SH-SY5Y (cell line): ENCODE results near the gene GFER.

Source experiments
- GATA2 ChIP-seq: IDR thresholded peaks from 2 replicates; pipeline ENCODE4 v1.6.1; 2011; ENCODE audit warnings: mild to moderate bottlenecking, low read depth, low read length
- GATA3 ChIP-seq: IDR thresholded peaks from 2 replicates; pipeline ENCODE4 v1.6.1; 2011; ENCODE audit warnings: low read depth, mild to moderate bottlenecking, low read length, moderate library complexity

- TF ChIP-seq GATA2 (no peak), GATA3 (no peak)
These were observed 6.0 kb downstream of the GFER start for GRCh38 chr16:1990101-1990350.
